Activated CD8-positive, alpha-beta T cell treated with anti-CD3 and anti-CD28 coated beads for 36 hours (primary cell): ENCODE measurements around the gene CEBPZOS. TPM values are rescaled to one million over a fixed set of nuclear protein-coding genes. Genes with fewer than 3 reads are reported as not detected.

Source experiments
- ATAC-seq: fragments of 200-7000 bp; cut with Tn5 transposase; one replicate; pipeline ENCODE4 v1.10.0; 2021; ENCODE audit warnings: mild to moderate bottlenecking, moderate library complexity
- CTCF ChIA-PET: fragments of 350-600 bp; sonication (Branson Sonifier 250); formaldehyde crosslinking; loops from one replicate; lab custom pipeline; 2021; ENCODE audit warnings: antibody characterized with exemption; lab: Charles Lee
- POLR2A ChIA-PET: fragments of 350-600 bp; sonication (Branson Sonifier 250); formaldehyde crosslinking; loops from one replicate; lab custom pipeline; 2021; ENCODE audit warnings: antibody characterized with exemption; lab: Charles Lee
- DNase-seq: peaks from one replicate; pipeline ENCODE4 v3.0.0-alpha.2; 2020
- H3K27ac Mint-ChIP-seq: one replicate; pipeline ENCODE4 v1.8.0; 2021; ENCODE audit warnings: mild to moderate bottlenecking, mixed read lengths
- H3K27me3 Mint-ChIP-seq: one replicate; pipeline ENCODE4 v1.8.0; 2021; ENCODE audit warnings: mixed read lengths
- H3K36me3 Mint-ChIP-seq: one replicate; pipeline ENCODE4 v1.8.0; 2021; ENCODE audit warnings: low read depth, mixed read lengths
- H3K4me1 Mint-ChIP-seq: one replicate; pipeline ENCODE4 v1.8.0; 2021; ENCODE audit warnings: low read depth, mixed read lengths
- H3K4me3 Mint-ChIP-seq: one replicate; pipeline ENCODE4 v1.8.0; 2021; ENCODE audit warnings: mild to moderate bottlenecking, moderate library complexity, mixed read lengths
- H3K9me3 Mint-ChIP-seq: one replicate; pipeline ENCODE4 v1.8.0; 2021; ENCODE audit warnings: mixed read lengths
- CTCF ChIP-seq: fragments of 200-600 bp; IDR thresholded peaks from one replicate; pipeline ENCODE4 v1.8.0; 2022; ENCODE audit warnings: antibody characterized with exemption, mild to moderate bottlenecking
- intact Hi-C: fragments of 100-400 bp; cut with micrococcal nuclease; formaldehyde crosslinking; loops from one replicate; pipeline ENCODE4 v1.10.0; 2022
- total RNA-seq, 2 experiments: library from RNA; stranded (reverse); gene quantifications; one replicate each; pipeline ENCODE4 v1.2.3, GENCODE V29; 2021

The CEBPZOS gene
- total RNA-seq, 2 experiments from 2014 or later = 43.7 to 48.4 TPM

- no peak overlapping the region for H3K4me3 Mint-ChIP-seq
- peaks cover 5% of the 10 kb centered on the region for H3K4me1 Mint-ChIP-seq
- DNase-seq = no peak
- H3K27ac Mint-ChIP-seq = no peak overlapping the region
- ATAC-seq = no peak
- no peak for TF ChIP-seq CTCF
- ChIA-PET CTCF (interaction anchor here (0.6 to 1.6 kb wide), 4 partner anchors 9 to 55 kb away, joined by 3 to 7 read pairs (median 3); no protein-coding TSS in a partner anchor), POLR2A (no interaction called here)
- H3K36me3 Mint-ChIP-seq = no peaks in the 10 kb centered on the region
- H3K27me3 Mint-ChIP-seq = peaks cover 8% of the 10 kb centered on the region
- no peaks in the 10 kb centered on the region for H3K9me3 Mint-ChIP-seq
- intact Hi-C loops = no loop called here
These were observed 16.2 kb upstream of the CEBPZOS start for GRCh38 chr2:37180006-37180639.

GRCh38 chr2:37180640-37181039 is 15.7 kb upstream of the CEBPZOS start:
- Mint-ChIP-seq H3K4me1 (peaks cover 5% of the 10 kb centered on the region), H3K36me3 (no peaks in the 10 kb centered on the region), H3K4me3 (no peak overlapping the region), H3K27me3 (peaks cover 8% of the 10 kb centered on the region), H3K9me3 (no peaks in the 10 kb centered on the region), H3K27ac (no peak overlapping the region)
- POLR2A ChIA-PET = no interaction called here
- DNase-seq = no peak
- intact Hi-C loops = no loop called here
- no peak for ATAC-seq
- CTCF ChIA-PET = interaction anchor here (0.6 to 1.6 kb wide), 4 partner anchors 8 to 55 kb away, joined by 3 to 7 read pairs (median 3); no protein-coding TSS in a partner anchor
- no peak for TF ChIP-seq CTCF

GRCh38 chr2:37181726-37182684 is 14.3 kb upstream of the CEBPZOS start:
- no peaks in the 10 kb centered on the region for H3K9me3 Mint-ChIP-seq
- H3K4me3 Mint-ChIP-seq = no peak overlapping the region
- ChIA-PET CTCF (interaction anchor here (0.8 to 1.6 kb wide), 3 partner anchors 13 to 214 kb away, joined by 3 to 7 read pairs (median 3); no protein-coding TSS in a partner anchor), POLR2A (interaction anchor here (0.6 kb wide), 1 partner anchor 167 kb away, joined by 3 read pairs; no protein-coding TSS in a partner anchor)
- H3K36me3 Mint-ChIP-seq = no peaks in the 10 kb centered on the region
- DNase-seq (no peak), ATAC-seq (no peak)
- TF ChIP-seq CTCF = no peak
- H3K4me1 Mint-ChIP-seq = peaks cover 5% of the 10 kb centered on the region
- H3K27ac Mint-ChIP-seq = no peak overlapping the region
- H3K27me3 Mint-ChIP-seq = peaks cover 8% of the 10 kb centered on the region
- intact Hi-C loops = no loop called here

- CTCF ChIA-PET = interaction anchor here (1.1 kb wide), 1 partner anchor 8 kb away, joined by 3 read pairs; no protein-coding TSS in a partner anchor
- Mint-ChIP-seq H3K9me3 (no peaks in the 10 kb centered on the region), H3K36me3 (no peaks in the 10 kb centered on the region), H3K27ac (no peak within 1 kb of the TSS), H3K4me3 (no peak within 1 kb of the TSS), H3K27me3 (peaks cover 4% of the 10 kb centered on the region), H3K4me1 (no peaks in the 10 kb centered on the region)
- intact Hi-C loops = no loop called here
- ATAC-seq = no peak
- POLR2A ChIA-PET = interaction anchor here (2.8 kb wide), 1 partner anchor 32 kb away, joined by 8 read pairs; the partner anchor contains the start of gene EIF2AK2
- TF ChIP-seq CTCF = no peak
- DNase-seq = no peak
These were observed 7.7 kb upstream of the CEBPZOS start, which contains the start of gene SULT6B1 for GRCh38 chr2:37188570-37188969. Gene SULT6B1 (minus strand): TSS chr2:37188670. CDS start chr2:37188640, 30 bp downstream.
